PFSK-1 (cell line): ENCODE measurements around the gene GLS.

Source experiments
- FOXP2 ChIP-seq: optimal IDR thresholded peaks from 2 replicates; pipeline ENCODE3; 2011; ENCODE audit warnings: borderline replicate concordance, control low read depth, inconsistent platforms; ENCODE audit not compliant: insufficient read depth; ENCODE audit errors: extremely low read length, extremely low read depth
- POLR2AphosphoS5 ChIP-seq: IDR thresholded peaks from 2 replicates; pipeline ENCODE4 v1.6.1; 2012; ENCODE audit warnings: low read depth, mild to moderate bottlenecking, control low read depth, low read length, moderate library complexity
- REST ChIP-seq, 2 experiments: IDR thresholded peaks; 2 replicates each; pipeline versions ENCODE4 v1.6.1 to v1.8.0; 2011 to 2012; ENCODE audit warnings: low read depth in 2 of 2, low read length in 2 of 2, control low read depth in 1 of 2, inconsistent platforms in 1 of 2, mild to moderate bottlenecking in 1 of 2, moderate library complexity in 1 of 2; ENCODE audit not compliant: insufficient read depth in 1 of 2
- SIN3A ChIP-seq: IDR thresholded peaks from 2 replicates; pipeline ENCODE4 v1.6.1; 2012; ENCODE audit warnings: mild to moderate bottlenecking, low read length, moderate library complexity, borderline replicate concordance; ENCODE audit not compliant: insufficient read depth
- TAF1 ChIP-seq: IDR thresholded peaks from 2 replicates; pipeline ENCODE4 v1.6.1; 2012; ENCODE audit warnings: low read length, control low read depth, borderline replicate concordance; ENCODE audit not compliant: insufficient read depth

GLS gene

DNA sequence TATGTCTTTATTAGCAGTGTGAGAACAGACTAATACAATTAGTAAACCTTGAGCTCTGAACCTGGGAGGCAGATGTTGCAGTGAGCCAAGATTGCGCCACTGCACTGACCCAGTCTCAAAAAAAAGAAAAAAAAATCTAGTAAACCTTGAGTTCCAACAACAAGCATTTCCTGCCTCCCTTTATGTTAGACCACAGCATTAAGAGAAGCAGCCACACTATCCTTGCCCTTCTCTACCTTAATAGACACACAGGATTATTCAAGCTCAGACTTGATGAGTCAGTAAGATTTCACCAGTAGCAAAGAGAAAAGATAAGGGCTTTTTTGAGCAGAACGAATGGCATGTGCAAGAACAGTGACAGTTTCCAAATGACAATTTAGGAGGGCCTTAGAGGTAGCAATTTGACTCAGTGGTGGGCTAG is 18.0 kb upstream of the GLS start:
- no peak for TF ChIP-seq TAF1
- TF ChIP-seq POLR2AphosphoS5, result no peak
- no peak for TF ChIP-seq SIN3A
- TF ChIP-seq REST (IDR thresholded peaks at IDR 0.05; ENCODE audit: insufficient read depth in 1 of 2, low read depth in 2 of 2, low read length in 2 of 2), result no peak
- TF ChIP-seq FOXP2, result no peak

- no peak for TF ChIP-seq FOXP2
- no peak for TF ChIP-seq REST (IDR thresholded peaks at IDR 0.05; ENCODE audit: insufficient read depth in 1 of 2, low read depth in 2 of 2, low read length in 2 of 2)
- no peak for TF ChIP-seq SIN3A
- no peak for TF ChIP-seq POLR2AphosphoS5
- no peak for TF ChIP-seq TAF1
Observed at GRCh38 chr2:190863946-190864345, 16.7 kb upstream of the GLS start.

GRCh38 chr2:190864375-190864774 is 16.2 kb upstream of the GLS start:
- no peak for TF ChIP-seq REST (IDR thresholded peaks at IDR 0.05; ENCODE audit: insufficient read depth in 1 of 2, low read depth in 2 of 2, low read length in 2 of 2)
- no peak for TF ChIP-seq SIN3A
- TF ChIP-seq FOXP2, result no peak
- TF ChIP-seq POLR2AphosphoS5, result no peak
- no peak for TF ChIP-seq TAF1

GRCh38 chr2:190867212-190867611 is 13.4 kb upstream of the GLS start:
- no peak for TF ChIP-seq REST (IDR thresholded peaks at IDR 0.05; ENCODE audit: insufficient read depth in 1 of 2, low read depth in 2 of 2, low read length in 2 of 2)
- no peak for TF ChIP-seq FOXP2
- no peak for TF ChIP-seq POLR2AphosphoS5
- no peak for TF ChIP-seq TAF1
- TF ChIP-seq SIN3A, result no peak

DNA sequence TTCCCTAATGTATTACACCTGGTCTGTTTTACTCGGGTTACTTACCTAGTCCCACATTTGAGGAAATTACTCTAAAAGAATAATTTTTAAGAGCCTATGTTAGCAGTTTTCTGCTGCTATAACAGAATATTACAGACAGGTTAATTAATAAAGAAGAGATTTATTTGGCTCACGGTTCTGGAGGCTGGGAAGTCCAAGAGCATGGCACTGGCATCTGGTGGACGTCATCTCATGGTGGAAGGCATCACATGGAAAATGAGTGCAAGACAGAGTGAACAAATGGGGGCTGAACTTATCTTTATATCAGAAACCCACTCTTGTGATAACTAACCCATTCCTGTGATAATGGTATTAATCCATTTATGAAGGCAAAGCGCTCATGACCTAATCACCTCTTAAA is 12.8 kb upstream of the GLS start:
- no peak for TF ChIP-seq REST (IDR thresholded peaks at IDR 0.05; ENCODE audit: insufficient read depth in 1 of 2, low read depth in 2 of 2, low read length in 2 of 2)
- no peak for TF ChIP-seq FOXP2
- TF ChIP-seq TAF1, result no peak
- TF ChIP-seq POLR2AphosphoS5, result no peak
- no peak for TF ChIP-seq SIN3A
